Right renal cortex interstitium (tissue), 3 donors: ENCODE results near the gene TCEAL3. TPM values are rescaled to one million over a fixed set of nuclear protein-coding genes. Genes with fewer than 3 reads are reported as not detected.
"Not testable (repeated sequence)": the region's sequence is repeated elsewhere in the genome, so short reads cannot be mapped to it uniquely, and the experiment has no call there.

Source experiments
- DNase-seq, 3 donors: peaks; one replicate each; pipeline ENCODE4 v3.0.0-alpha.2; 2013; ENCODE audit warnings: low read depth in 3 of 3, low spot score in 2 of 3
- polyA plus RNA-seq, 3 donors: library from polyadenylated mRNA; unstranded; fragments of 120-200 nt; gene quantifications; one replicate each; pipeline ENCODE4 v1.2.1, GENCODE V29; 2013; ENCODE audit not compliant: insufficient read length in 3 of 3

TCEAL3 gene, protein sequence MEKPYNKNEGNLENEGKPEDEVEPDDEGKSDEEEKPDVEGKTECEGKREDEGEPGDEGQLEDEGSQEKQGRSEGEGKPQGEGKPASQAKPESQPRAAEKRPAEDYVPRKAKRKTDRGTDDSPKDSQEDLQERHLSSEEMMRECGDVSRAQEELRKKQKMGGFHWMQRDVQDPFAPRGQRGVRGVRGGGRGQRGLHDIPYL
- polyA plus RNA-seq, result 10 to 100 TPM; 35.3 to 41.6 (median 37.5) TPM

GRCh38 chrX:103607364-103608305 lies at the start of gene TCEAL3:
TCEAL3 (plus strand) TSS chrX:103607963; CDS start chrX:103609065, 1,102 bp downstream.
- DNase-seq, result peak in 1 of 3 donors; percentile 23

DNA sequence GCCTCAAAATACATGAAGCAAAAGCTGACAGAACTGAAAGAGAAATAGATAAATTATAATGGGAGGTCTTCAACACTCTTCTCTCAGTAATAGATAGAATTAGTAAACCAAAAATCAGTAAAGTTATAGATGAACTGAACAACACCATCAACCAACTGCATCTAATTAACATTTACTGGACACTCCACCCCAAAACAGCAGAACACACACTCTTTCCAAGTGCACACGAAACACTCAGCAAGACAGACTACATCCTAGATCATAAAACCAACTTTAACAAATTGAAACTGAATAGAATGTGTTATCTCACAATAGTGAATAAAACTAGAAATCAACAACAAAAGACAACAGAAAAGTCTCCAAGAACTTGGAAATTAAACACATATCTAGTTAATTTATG lies 47.5 kb upstream of the TCEAL3 start:
- no peak for DNase-seq

- no peak for DNase-seq
Measured at GRCh38 chrX:103562801-103563200, 45.0 kb upstream of the TCEAL3 start.

DNA sequence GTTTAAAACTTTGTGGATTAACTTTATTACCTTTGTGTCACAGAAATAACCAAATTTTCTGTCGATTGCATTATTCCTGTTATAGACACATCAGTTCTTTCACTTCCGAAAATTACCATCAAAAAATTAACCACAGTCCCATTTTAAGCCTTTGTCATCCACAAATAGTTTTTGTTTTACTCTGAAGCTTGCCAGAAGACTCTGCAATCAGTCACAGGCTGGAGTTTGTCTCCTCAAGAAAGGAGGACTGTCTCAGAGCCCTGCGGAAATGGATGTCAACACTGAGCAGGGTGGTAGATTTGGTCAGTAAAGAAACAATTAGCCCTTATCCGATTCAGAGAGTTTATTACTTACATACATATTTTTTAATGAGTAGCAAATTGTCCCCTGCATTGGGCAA lies 42.6 kb upstream of the TCEAL3 start:
- no peak for DNase-seq

DNA sequence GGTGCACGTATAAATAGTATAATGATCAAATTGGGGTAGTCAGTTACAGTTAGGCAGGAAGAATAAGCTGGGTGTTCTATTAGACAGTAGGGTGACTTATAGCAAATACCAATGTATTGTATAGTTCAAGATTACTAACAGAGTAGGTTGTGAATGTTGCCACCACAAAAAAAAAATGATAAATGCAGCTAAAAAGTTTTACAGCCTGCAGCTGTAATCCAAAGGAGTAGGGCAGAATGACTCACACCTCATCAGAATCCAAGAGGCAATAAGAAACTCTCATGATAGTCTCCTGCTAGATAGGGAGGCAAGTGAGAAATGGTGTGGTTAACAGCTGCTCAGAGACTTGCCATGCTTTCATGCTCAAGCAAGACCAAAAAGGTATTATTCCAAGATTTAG lies 42.0 kb upstream of the TCEAL3 start:
- no peak for DNase-seq

- DNase-seq, result no peak
Measured at GRCh38 chrX:103571121-103571520, 36.6 kb upstream of the TCEAL3 start.

DNA sequence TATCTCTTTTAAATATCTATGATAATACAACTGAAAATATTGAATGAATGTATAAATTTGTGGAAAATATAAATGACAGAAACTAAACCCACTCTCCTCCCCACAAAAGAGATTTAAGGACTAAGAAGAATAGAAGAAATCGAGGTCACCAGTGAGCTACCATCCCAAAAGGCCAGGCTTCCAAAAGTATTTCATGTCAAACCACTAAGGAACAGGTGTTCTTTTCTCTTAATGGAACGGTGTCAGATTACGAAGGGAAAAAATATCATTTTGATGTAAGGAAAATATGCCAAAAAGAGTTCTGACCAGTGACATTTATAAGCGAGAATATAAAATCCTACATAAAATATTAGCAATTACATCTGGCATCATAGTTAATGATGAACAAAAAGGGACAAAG lies 36.0 kb upstream of the TCEAL3 start:
- no peak for DNase-seq

- no peak for DNase-seq
Measured at GRCh38 chrX:103573202-103573601, 34.6 kb upstream of the TCEAL3 start.

DNA sequence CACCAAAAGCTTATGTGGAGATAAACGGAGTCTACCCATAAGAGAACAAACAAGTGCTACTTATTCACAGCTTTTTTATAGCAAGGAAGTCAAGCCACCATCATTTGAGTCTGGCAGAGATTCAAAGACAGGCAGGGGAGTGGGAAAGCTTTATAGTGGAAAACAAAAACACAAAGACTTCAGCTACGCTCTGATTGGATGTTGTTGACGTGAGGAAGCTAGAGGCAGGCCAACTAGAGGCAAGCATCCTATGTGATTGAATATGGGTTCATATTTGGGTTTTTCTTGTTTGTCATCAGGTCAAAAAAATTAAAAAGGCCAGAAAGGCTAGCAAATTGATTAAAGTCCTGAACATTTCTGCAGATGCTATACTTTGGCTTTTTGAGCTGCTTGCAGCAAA lies 23.2 kb upstream of the TCEAL3 start:
- DNase-seq, result peak in 1 of 3 donors; percentile 15

DNA sequence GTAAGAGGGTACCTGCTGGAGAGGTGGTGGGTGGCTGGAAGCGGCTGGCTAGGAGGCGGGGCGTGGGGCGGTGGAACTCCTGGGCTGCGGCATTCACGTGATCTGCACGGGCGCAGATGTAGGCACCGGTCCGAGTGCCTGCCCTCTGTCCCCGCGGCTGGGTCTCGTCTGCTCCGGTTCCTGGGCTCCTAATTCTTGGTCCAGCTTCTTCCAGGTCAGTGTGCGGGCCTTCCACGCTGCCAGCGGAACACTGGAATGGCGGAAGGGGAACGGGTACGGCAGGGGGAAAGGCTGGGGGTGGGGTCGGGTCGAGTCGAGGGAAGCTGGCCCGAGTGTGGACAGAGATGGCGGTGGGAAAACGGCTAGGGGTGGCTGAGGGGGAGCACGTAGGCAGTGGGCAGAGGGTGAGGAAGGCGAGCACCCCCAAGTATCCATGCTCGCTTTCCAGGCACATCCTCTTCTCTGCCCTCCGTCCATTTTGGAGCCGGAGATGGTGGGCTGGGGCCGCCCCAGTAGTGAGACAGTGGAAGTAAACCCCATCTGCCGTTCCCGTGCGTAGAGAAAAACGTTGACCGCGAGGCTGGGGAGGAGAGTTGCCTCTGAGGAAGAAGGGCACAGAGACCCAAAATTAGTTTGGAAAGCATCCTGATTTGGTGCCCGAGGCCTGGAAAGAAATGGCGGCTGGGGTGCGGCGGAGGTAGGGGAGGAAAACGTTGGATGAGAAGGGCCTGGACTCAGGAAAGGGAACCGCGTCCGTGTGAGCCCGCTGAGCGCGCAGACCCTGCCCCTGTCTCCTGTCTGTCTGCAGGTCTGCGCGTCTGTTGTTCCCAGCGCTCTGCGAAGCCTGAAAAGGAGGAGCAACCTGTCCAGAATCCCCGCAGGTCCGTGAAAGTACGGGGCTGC lies 22.1 kb upstream of the TCEAL3 start, which contains the start of gene TCEAL4:
Gene TCEAL4, plus strand, starts transcription at position 105 of the 903 bp plus-strand sequence. CDS start 1,161 bp downstream, outside the sequence.
- DNase-seq, result peak in 1 of 3 donors; percentile 9

DNA sequence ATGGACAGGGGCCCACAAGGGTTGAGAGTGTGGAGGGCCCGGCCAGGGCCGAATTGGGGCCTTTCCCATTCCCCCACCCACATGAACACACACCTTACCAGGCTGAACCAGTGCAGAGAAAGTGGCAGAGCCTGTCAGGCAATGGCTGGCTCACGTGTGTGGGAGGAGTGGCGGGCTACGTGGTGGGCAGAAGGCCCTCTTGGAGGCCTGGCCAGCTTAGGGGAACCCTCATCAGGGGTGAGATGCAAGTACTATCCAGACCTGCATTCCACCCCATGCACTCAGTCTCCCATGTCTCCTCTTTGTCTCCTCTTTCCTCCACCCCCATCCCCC lies 21.5 kb upstream of the TCEAL3 start:
- DNase-seq, result no peak

GRCh38 chrX:103586659-103587058 lies 21.1 kb upstream of the TCEAL3 start:
- DNase-seq, result no peak

GRCh38 chrX:103592295-103592694 lies 15.5 kb upstream of the TCEAL3 start:
- not testable (repeated sequence) for DNase-seq

DNA sequence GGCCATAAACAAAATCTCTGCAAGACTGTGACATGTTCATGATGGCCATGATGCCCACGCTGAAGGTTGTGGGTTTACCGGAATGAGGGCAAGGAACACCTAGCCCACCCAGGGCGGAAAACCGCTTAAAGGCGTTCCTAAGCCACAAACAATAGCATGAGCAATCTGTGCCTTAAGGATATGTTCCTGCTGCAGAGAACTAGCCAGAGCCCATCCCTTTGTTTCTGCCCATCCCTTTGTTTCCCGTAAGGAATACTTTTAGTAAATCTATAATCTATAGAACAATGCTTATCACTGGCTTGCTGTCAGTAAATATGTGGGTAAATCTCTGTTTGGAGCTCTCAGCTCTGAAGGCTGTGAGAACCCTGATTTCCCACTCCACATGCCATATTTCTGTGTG lies 12.6 kb upstream of the TCEAL3 start:
- DNase-seq, result not testable (repeated sequence)

- no peak for DNase-seq
Measured at GRCh38 chrX:103608306-103608963, 672 bp downstream of the TCEAL3 start.

- DNase-seq, result no peak
Measured at GRCh38 chrX:103610282-103610681, 2.5 kb downstream of the TCEAL3 start.

DNA sequence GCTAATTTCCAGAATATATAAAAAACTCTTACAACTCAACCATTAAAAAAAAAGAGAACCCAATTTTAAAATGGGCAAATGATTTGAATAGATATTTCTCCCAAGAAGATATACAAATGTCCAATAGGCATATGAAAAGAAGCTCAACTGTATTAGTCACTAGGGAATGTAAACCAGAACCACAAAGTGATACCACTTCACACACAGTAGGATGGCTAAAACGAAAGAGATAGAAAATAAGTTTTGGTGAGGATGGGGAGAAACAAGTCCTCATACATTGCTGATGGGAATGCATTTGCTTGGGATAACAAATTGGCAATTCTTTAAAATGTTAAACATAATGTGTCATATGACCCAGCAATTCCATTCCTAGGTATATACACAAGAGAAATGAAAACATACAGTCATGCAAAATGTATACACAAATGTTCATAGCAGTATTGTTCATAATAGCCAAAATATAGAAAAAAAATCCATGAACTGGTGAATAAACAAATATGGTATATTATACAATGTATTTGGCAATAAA lies 5.7 kb downstream of the TCEAL3 start:
- no peak for DNase-seq

DNA sequence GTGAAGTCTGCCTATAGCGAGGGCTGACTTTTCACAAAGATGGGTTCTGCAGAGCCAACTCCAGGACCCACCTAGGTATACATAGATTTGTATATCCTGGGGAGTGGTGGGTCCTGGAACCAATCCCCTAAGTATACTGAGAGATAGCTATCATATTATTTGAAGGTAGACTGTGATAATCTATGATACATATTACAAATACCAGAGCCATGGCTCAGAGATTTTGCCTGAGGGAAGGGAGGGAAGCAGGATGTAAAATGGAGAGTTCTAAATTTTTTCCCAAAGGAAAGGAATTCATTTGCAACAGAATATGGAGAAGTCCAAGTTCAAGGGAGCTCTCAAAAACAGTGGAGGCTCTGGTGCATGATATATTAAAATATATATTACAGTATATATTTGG lies 7.2 kb downstream of the TCEAL3 start:
- DNase-seq, result no peak

DNA sequence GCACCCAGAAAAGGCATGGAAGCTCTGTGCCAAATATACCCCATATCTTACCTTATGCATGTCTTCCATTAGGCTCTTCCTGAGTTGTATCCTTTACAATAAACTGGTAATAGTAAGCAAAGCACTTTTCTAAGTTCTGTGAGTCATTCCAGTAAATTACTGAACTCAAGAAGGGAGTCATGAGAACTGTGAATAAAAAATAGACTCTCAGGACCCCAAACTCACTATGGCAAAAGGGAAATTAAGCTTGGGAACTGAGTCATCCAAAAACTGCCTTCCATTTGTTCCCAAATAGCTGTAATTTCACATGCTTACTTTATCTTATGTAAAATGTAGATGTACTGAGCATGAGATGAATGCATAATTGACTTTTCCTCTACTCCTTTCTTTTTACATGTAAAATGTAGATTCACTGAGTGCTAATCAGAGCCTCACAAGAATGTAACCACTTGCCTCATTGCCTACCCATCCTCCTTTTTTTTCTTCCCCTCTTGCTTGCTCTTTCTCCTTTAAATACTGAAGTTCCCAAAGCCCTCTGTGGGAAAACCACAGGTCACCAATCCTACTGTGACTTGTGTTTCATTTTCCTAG lies 8.1 kb downstream of the TCEAL3 start:
- no peak for DNase-seq
